SH-SY5Y (cell line): Measurements from ENCODE around the gene EHMT1.

Experiments used
- GATA2 ChIP-seq: IDR thresholded peaks from 2 replicates; pipeline ENCODE4 v1.6.1; 2011; ENCODE audit warnings: mild to moderate bottlenecking, low read depth, low read length
- GATA3 ChIP-seq: IDR thresholded peaks from 2 replicates; pipeline ENCODE4 v1.6.1; 2011; ENCODE audit warnings: low read depth, mild to moderate bottlenecking, low read length, moderate library complexity

GRCh38 chr9:137620048-137620405 lies 1.2 kb downstream of the EHMT1 start:
- TF ChIP-seq GATA2 (no peak), GATA3 (no peak)
